ENCODE data around the gene KANSL3.

- TF ChIP-seq GATA2 (IDR thresholded peaks at IDR 0.05; ENCODE audit: low read depth, low read length) (no peak), GATA3 (IDR thresholded peaks at IDR 0.05; ENCODE audit: low read depth, low read length) (no peak)
Measured at GRCh38 chr2:96636551-96637171, 1.5 kb downstream of the KANSL3 start.
